Measurements from ENCODE around the gene ASB2.

The ASB2 gene

GRCh38 chr14:93951635-93952540, 24.5 kb downstream of the ASB2 start:
- Histone ChIP-seq H3K79me2 (ENCODE audit: control insufficient read depth, low read length) (0 out of 2 replicates have a peak, but pooled peaks cover 6% of the 10 kb centered on the region), H4K20me1 (ENCODE audit: control insufficient read depth, insufficient read depth, low read depth, low read length) (no peaks in the 10 kb centered on the region), H3K27ac (ENCODE audit: low read depth, low read length) (no peak overlapping the region), H3K9me3 (ENCODE audit: control insufficient read depth, insufficient read depth, low read length) (no peaks in the 10 kb centered on the region), H3K36me3 (ENCODE audit: control insufficient read depth, low read length) (peaks cover 7% of the 10 kb centered on the region), H3K4me3 (ENCODE audit: low read length) (no peak overlapping the region), H3K4me1 (ENCODE audit: control insufficient read depth, low read length) (peaks cover 42% of the 10 kb centered on the region), H3K27me3 (ENCODE audit: control insufficient read depth, low read length) (no peaks in the 10 kb centered on the region), H3K9me2 (replicated peaks; ENCODE audit: control insufficient read depth, low read length) (no peaks in the 10 kb centered on the region), H3K4me2 (ENCODE audit: low read length) (no peak overlapping the region), H3F3A (ENCODE audit: control insufficient read depth, insufficient read depth) (no peaks in the 10 kb centered on the region)
- TF ChIP-seq CTCF (IDR thresholded peaks at IDR 0.05; ENCODE audit: low read depth, low read length, poor library complexity, severe bottlenecking) (no peak), EZH2phosphoT487 (IDR thresholded peaks at IDR 0.05; ENCODE audit: borderline replicate concordance, low read length) (no peak)

GRCh38 chr14:93950948-93951634, 25.3 kb downstream of the ASB2 start:
- H3K27ac ChIP-seq (ENCODE audit: low read depth, low read length): no peak overlapping the region

GRCh38 chr14:93949511-93950075, 26.8 kb downstream of the ASB2 start:
- Histone ChIP-seq H3K4me2 (ENCODE audit: low read length) (no peak overlapping the region), H4K20me1 (ENCODE audit: control insufficient read depth, insufficient read depth, low read depth, low read length) (no peaks in the 10 kb centered on the region), H3F3A (ENCODE audit: control insufficient read depth, insufficient read depth) (no peaks in the 10 kb centered on the region), H3K36me3 (ENCODE audit: control insufficient read depth, low read length) (peaks cover 12% of the 10 kb centered on the region), H3K79me2 (ENCODE audit: control insufficient read depth, low read length) (no peaks in the 10 kb centered on the region), H3K4me1 (ENCODE audit: control insufficient read depth, low read length) (peaks cover 20% of the 10 kb centered on the region), H3K9me2 (replicated peaks; ENCODE audit: control insufficient read depth, low read length) (no peaks in the 10 kb centered on the region), H3K4me3 (ENCODE audit: low read length) (no peak overlapping the region), H3K27me3 (ENCODE audit: control insufficient read depth, low read length) (no peaks in the 10 kb centered on the region), H3K9me3 (ENCODE audit: control insufficient read depth, insufficient read depth, low read length) (no peaks in the 10 kb centered on the region), H3K27ac (ENCODE audit: low read depth, low read length) (no peak overlapping the region)
- TF ChIP-seq CTCF (IDR thresholded peaks at IDR 0.05; ENCODE audit: low read depth, low read length, poor library complexity, severe bottlenecking): no peak
- no peak for TF ChIP-seq EZH2phosphoT487 (IDR thresholded peaks at IDR 0.05; ENCODE audit: borderline replicate concordance, low read length)

More at GRCh38 chr14:93950948-93951634, 25.3 kb downstream of the ASB2 start:
- H3K36me3 ChIP-seq (ENCODE audit: control insufficient read depth, low read length): peaks cover 12% of the 10 kb centered on the region
- no peak overlapping the region for H3K4me2 ChIP-seq (ENCODE audit: low read length)
- no peaks in the 10 kb centered on the region for H4K20me1 ChIP-seq (ENCODE audit: control insufficient read depth, insufficient read depth, low read depth, low read length)
- no peaks in the 10 kb centered on the region for H3K9me3 ChIP-seq (ENCODE audit: control insufficient read depth, insufficient read depth, low read length)
- no peak for TF ChIP-seq EZH2phosphoT487 (IDR thresholded peaks at IDR 0.05; ENCODE audit: borderline replicate concordance, low read length)
- no peak for TF ChIP-seq CTCF (IDR thresholded peaks at IDR 0.05; ENCODE audit: low read depth, low read length, poor library complexity, severe bottlenecking)
- H3K79me2 ChIP-seq (ENCODE audit: control insufficient read depth, low read length): 0 out of 2 replicates have a peak, but pooled peaks cover under 1% of the 10 kb centered on the region
- H3K27me3 ChIP-seq (ENCODE audit: control insufficient read depth, low read length): no peaks in the 10 kb centered on the region
- no peaks in the 10 kb centered on the region for H3K9me2 ChIP-seq (replicated peaks; ENCODE audit: control insufficient read depth, low read length)
- peaks cover 34% of the 10 kb centered on the region for H3K4me1 ChIP-seq (ENCODE audit: control insufficient read depth, low read length)
- no peaks in the 10 kb centered on the region for H3F3A ChIP-seq (ENCODE audit: control insufficient read depth, insufficient read depth)
- H3K4me3 ChIP-seq (ENCODE audit: low read length): no peak overlapping the region

Data from DOHH2 (cell line).